ENCODE results near the gene ACSBG1. TPM values are rescaled to one million over a fixed set of nuclear protein-coding genes. Genes with fewer than 3 reads are reported as not detected.

The ACSBG1 gene
- total and polyA plus RNA-seq, 2 of the 8 experiments (the other 6 are each of a cell fraction or from before 2014, with no cell fraction given): 5.4 to 7.1 TPM

DNA sequence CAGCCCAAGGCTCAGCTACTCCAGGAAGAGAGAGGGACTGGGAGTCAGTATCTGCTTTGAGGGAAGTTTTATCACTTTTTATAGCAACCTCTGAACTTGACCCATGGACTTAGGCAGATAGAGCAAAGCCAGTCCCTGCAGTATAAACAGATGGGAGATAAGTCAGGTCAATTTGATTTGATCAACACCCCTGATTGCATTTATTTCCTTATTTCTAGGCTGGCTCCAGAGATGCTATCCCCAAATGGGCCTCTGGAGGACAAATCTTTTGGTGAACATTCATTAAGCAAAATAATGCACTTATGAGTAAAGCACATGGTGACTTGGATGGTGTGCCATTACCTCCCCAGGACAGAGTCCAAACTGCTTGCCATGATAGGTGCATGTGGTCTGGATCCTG is 94.1 kb downstream of the ACSBG1 start (continued):
- TF ChIP-seq, protein P1, sequence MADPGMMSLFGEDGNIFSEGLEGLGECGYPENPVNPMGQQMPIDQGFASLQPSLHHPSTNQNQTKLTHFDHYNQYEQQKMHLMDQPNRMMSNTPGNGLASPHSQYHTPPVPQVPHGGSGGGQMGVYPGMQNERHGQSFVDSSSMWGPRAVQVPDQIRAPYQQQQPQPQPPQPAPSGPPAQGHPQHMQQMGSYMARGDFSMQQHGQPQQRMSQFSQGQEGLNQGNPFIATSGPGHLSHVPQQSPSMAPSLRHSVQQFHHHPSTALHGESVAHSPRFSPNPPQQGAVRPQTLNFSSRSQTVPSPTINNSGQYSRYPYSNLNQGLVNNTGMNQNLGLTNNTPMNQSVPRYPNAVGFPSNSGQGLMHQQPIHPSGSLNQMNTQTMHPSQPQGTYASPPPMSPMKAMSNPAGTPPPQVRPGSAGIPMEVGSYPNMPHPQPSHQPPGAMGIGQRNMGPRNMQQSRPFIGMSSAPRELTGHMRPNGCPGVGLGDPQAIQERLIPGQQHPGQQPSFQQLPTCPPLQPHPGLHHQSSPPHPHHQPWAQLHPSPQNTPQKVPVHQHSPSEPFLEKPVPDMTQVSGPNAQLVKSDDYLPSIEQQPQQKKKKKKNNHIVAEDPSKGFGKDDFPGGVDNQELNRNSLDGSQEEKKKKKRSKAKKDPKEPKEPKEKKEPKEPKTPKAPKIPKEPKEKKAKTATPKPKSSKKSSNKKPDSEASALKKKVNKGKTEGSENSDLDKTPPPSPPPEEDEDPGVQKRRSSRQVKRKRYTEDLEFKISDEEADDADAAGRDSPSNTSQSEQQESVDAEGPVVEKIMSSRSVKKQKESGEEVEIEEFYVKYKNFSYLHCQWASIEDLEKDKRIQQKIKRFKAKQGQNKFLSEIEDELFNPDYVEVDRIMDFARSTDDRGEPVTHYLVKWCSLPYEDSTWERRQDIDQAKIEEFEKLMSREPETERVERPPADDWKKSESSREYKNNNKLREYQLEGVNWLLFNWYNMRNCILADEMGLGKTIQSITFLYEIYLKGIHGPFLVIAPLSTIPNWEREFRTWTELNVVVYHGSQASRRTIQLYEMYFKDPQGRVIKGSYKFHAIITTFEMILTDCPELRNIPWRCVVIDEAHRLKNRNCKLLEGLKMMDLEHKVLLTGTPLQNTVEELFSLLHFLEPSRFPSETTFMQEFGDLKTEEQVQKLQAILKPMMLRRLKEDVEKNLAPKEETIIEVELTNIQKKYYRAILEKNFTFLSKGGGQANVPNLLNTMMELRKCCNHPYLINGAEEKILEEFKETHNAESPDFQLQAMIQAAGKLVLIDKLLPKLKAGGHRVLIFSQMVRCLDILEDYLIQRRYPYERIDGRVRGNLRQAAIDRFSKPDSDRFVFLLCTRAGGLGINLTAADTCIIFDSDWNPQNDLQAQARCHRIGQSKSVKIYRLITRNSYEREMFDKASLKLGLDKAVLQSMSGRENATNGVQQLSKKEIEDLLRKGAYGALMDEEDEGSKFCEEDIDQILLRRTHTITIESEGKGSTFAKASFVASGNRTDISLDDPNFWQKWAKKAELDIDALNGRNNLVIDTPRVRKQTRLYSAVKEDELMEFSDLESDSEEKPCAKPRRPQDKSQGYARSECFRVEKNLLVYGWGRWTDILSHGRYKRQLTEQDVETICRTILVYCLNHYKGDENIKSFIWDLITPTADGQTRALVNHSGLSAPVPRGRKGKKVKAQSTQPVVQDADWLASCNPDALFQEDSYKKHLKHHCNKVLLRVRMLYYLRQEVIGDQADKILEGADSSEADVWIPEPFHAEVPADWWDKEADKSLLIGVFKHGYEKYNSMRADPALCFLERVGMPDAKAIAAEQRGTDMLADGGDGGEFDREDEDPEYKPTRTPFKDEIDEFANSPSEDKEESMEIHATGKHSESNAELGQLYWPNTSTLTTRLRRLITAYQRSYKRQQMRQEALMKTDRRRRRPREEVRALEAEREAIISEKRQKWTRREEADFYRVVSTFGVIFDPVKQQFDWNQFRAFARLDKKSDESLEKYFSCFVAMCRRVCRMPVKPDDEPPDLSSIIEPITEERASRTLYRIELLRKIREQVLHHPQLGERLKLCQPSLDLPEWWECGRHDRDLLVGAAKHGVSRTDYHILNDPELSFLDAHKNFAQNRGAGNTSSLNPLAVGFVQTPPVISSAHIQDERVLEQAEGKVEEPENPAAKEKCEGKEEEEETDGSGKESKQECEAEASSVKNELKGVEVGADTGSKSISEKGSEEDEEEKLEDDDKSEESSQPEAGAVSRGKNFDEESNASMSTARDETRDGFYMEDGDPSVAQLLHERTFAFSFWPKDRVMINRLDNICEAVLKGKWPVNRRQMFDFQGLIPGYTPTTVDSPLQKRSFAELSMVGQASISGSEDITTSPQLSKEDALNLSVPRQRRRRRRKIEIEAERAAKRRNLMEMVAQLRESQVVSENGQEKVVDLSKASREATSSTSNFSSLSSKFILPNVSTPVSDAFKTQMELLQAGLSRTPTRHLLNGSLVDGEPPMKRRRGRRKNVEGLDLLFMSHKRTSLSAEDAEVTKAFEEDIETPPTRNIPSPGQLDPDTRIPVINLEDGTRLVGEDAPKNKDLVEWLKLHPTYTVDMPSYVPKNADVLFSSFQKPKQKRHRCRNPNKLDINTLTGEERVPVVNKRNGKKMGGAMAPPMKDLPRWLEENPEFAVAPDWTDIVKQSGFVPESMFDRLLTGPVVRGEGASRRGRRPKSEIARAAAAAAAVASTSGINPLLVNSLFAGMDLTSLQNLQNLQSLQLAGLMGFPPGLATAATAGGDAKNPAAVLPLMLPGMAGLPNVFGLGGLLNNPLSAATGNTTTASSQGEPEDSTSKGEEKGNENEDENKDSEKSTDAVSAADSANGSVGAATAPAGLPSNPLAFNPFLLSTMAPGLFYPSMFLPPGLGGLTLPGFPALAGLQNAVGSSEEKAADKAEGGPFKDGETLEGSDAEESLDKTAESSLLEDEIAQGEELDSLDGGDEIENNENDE (IDR thresholded peaks at IDR 0.05; ENCODE audit: insufficient replicate concordance, low read length): no peak
- TF ChIP-seq RNF2 (IDR thresholded peaks at IDR 0.05; ENCODE audit: borderline replicate concordance, low read depth, low read length, missing control alignments, poor library complexity, severe bottlenecking) (no peak), HDAC2 (IDR thresholded peaks at IDR 0.05; ENCODE audit: borderline replicate concordance in 1 of 2, low read depth in 2 of 2, low read length in 2 of 2) (no peak), KDM1A (IDR thresholded peaks at IDR 0.05; ENCODE audit: borderline replicate concordance, low read length) (no peak), CTBP2 (IDR thresholded peaks at IDR 0.05; ENCODE audit: borderline replicate concordance, insufficient read depth, insufficient read length, low read length) (no peak), BCL11A (IDR thresholded peaks at IDR 0.05; ENCODE audit: low read depth in 2 of 2, low read length in 2 of 2) (no peak), ZNF274 (IDR thresholded peaks at IDR 0.05; ENCODE audit: borderline replicate concordance, extremely low read depth, low read length) (no peak)
- TF ChIP-seq, protein P2, sequence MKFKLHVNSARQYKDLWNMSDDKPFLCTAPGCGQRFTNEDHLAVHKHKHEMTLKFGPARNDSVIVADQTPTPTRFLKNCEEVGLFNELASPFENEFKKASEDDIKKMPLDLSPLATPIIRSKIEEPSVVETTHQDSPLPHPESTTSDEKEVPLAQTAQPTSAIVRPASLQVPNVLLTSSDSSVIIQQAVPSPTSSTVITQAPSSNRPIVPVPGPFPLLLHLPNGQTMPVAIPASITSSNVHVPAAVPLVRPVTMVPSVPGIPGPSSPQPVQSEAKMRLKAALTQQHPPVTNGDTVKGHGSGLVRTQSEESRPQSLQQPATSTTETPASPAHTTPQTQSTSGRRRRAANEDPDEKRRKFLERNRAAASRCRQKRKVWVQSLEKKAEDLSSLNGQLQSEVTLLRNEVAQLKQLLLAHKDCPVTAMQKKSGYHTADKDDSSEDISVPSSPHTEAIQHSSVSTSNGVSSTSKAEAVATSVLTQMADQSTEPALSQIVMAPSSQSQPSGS (IDR thresholded peaks at IDR 0.05; ENCODE audit: low read length): no peak

Measured in H1 (cell line).